Activated T-cell treated with anti-CD3 and anti-CD28 coated beads, Interleukin-2, amount 50 U/mL, for 24 hours (primary cell): ENCODE results near the gene ABLIM1.

Experiments
- DNase-seq: peaks from one replicate; pipeline ENCODE4 v3.0.0-alpha.2; 2020
- H3K27ac Mint-ChIP-seq: 2 replicates; pipeline ENCODE4 v1.8.0; 2020; ENCODE audit warnings: mild to moderate bottlenecking, mixed read lengths
- H3K27me3 Mint-ChIP-seq: 2 replicates; pipeline ENCODE4 v1.8.0; 2020; ENCODE audit warnings: mixed read lengths
- H3K36me3 Mint-ChIP-seq: 2 replicates; pipeline ENCODE4 v1.8.0; 2020; ENCODE audit warnings: low read depth, mixed read lengths
- H3K4me1 Mint-ChIP-seq: 2 replicates; pipeline ENCODE4 v1.8.0; 2020; ENCODE audit warnings: low read depth, mixed read lengths
- H3K4me3 Mint-ChIP-seq: 2 replicates; pipeline ENCODE4 v1.8.0; 2020; ENCODE audit warnings: mild to moderate bottlenecking, moderate library complexity, mixed read lengths
- H3K9me3 Mint-ChIP-seq: 2 replicates; pipeline ENCODE4 v1.8.0; 2020; ENCODE audit warnings: mixed read lengths

ABLIM1 gene

DNA sequence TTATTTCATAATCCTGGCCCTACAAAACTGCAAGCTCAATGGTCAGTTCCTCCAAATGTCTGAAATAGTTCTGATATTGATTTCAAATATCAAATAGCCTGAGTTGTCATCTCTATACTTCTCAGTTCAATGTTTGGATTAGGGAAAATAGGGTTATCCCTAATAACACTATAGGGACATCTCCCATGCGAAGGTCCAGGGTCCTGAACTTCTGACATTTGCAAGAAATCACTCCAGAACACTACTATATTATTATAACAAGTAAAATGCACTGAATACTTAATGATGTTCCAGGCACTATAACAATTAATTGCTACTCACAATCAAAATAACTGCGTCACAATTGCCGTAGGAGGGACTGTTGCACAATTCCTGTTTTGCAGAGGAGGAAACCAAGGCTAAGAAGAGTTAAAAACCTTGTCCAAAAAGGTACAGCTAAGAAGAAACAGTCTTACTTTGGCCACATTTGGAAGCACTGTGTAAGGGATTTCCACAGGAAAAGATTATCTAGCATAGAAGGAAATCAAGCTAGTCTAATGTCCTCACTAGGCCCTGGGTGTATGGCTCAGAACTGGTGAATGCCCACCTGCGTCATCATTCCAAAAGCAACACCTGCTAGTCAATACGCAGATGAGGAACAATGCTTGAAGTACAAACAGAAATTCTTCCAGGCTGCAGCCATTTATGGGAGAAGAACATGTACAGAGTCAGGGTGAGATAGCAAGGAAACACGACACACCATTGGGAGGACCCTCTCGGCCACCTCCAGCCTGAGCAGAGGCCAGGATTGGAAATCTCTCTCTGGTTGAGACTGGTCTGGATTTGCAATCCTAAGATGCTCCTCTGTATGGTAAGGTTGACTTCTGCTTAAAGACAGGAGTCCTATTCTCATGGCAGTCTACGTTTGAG, 48.3 kb downstream of the ABLIM1 start:
- Mint-ChIP-seq H3K27me3 (no peaks in the 10 kb centered on the region), H3K9me3 (no peaks in the 10 kb centered on the region), H3K36me3 (no peaks in the 10 kb centered on the region), H3K4me3 (no peak overlapping the region), H3K27ac (no peak overlapping the region), H3K4me1 (no peaks in the 10 kb centered on the region)
- DNase-seq = no peak

GRCh38 chr10:114607358-114607998, 50.6 kb downstream of the ABLIM1 start:
- no peak for DNase-seq
- no peaks in the 10 kb centered on the region for H3K36me3 Mint-ChIP-seq
- H3K27ac Mint-ChIP-seq = no peak overlapping the region

DNA sequence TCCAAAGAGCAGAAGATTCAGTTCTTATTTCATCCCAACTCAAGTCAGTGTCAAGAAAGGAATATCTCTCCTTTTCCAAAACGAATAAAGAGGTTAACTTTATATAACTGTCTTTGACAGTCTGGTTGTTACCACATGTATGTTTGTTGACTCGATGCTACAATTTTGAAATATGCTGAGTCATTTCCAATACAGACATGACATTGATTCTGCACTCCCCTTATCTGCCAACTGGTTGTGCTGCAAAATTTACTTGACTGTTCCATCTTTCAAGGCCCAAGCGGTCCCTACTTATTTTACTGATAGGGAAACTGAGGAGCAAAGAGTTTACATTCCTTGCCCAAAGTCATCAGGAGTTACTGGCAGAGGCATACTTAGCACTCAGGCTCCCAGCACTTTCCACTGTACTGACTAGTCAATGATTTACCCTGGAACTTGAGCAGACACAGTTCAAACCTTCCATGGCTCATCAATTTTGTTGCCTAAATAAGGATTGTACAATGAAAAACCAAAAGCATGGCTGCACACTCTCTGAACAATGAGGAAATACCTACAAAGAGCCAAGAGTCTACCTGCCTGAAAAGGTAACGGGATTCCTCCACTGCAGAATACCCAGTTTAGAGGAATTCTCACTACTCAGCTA, 52.8 kb downstream of the ABLIM1 start:
- H3K27ac Mint-ChIP-seq = no peak overlapping the region
- H3K4me1 Mint-ChIP-seq = peaks cover 6% of the 10 kb centered on the region
- no peaks in the 10 kb centered on the region for H3K36me3 Mint-ChIP-seq
- no peak overlapping the region for H3K4me3 Mint-ChIP-seq
- H3K27me3 Mint-ChIP-seq = no peaks in the 10 kb centered on the region
- no peak for DNase-seq
- H3K9me3 Mint-ChIP-seq = no peaks in the 10 kb centered on the region

More at GRCh38 chr10:114607358-114607998, 50.6 kb downstream of the ABLIM1 start:
- H3K4me3 Mint-ChIP-seq = no peak overlapping the region
- H3K4me1 Mint-ChIP-seq = peaks cover 2% of the 10 kb centered on the region
- no peaks in the 10 kb centered on the region for H3K27me3 Mint-ChIP-seq
- no peaks in the 10 kb centered on the region for H3K9me3 Mint-ChIP-seq

DNA sequence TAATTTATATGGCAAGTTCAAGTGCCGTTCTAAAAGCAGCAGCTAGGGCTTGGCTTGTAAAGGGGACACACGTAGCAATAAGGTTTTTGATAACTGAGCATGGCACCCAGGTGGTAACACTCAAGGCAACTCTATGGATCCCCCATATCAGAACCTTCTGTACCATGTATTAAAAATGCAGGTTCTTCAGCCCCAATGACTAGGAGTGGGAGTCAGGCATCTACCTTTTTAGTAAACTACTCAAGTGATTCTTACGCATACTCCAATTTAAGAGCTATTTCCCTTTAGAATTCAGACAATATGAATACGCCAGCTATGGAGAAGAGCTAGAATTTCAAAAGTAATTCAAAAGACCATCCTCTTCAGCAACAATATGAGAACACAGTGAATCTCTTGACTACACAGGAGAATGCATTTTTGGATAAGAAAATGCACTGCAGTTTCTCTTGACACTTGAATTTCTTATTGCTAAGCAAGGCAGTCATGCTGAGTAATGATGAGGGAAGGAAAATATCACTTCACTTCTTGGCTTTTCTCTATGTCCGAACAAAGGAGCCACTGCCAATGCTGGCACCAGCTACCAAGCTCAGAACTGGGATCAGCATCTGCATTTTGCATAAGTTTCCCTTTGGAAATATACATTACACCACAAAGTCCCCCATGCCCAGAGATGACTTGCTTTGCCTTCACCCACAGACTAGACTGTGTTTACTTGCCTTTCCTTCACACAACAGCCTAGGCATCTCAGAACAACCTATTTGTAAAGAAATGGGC, 53.5 kb downstream of the ABLIM1 start:
- DNase-seq = no peak
- Mint-ChIP-seq H3K4me1 (peaks cover 7% of the 10 kb centered on the region), H3K27me3 (no peaks in the 10 kb centered on the region), H3K4me3 (no peak overlapping the region), H3K36me3 (no peaks in the 10 kb centered on the region), H3K27ac (no peak overlapping the region), H3K9me3 (no peaks in the 10 kb centered on the region)

GRCh38 chr10:114603948-114604347, 54.1 kb downstream of the ABLIM1 start:
- no peaks in the 10 kb centered on the region for H3K36me3 Mint-ChIP-seq

GRCh38 chr10:114603303-114603702, 54.8 kb downstream of the ABLIM1 start:
- no peak overlapping the region for H3K27ac Mint-ChIP-seq
- H3K9me3 Mint-ChIP-seq = no peaks in the 10 kb centered on the region
- peaks cover 7% of the 10 kb centered on the region for H3K4me1 Mint-ChIP-seq
- DNase-seq = no peak
- H3K36me3 Mint-ChIP-seq = no peaks in the 10 kb centered on the region
- no peak overlapping the region for H3K4me3 Mint-ChIP-seq
- no peaks in the 10 kb centered on the region for H3K27me3 Mint-ChIP-seq

More at GRCh38 chr10:114603948-114604347, 54.1 kb downstream of the ABLIM1 start:
- no peak overlapping the region for H3K4me3 Mint-ChIP-seq
- H3K27ac Mint-ChIP-seq = no peak overlapping the region
- no peaks in the 10 kb centered on the region for H3K27me3 Mint-ChIP-seq
- no peaks in the 10 kb centered on the region for H3K9me3 Mint-ChIP-seq
- H3K4me1 Mint-ChIP-seq = peaks cover 7% of the 10 kb centered on the region
- DNase-seq = no peak

- H3K4me3 Mint-ChIP-seq = no peak overlapping the region
- peaks cover 3% of the 10 kb centered on the region for H3K27me3 Mint-ChIP-seq
- no peaks in the 10 kb centered on the region for H3K36me3 Mint-ChIP-seq
- H3K4me1 Mint-ChIP-seq = peaks cover 7% of the 10 kb centered on the region
- no peak overlapping the region for H3K27ac Mint-ChIP-seq
- no peak for DNase-seq
- no peaks in the 10 kb centered on the region for H3K9me3 Mint-ChIP-seq
These were observed 58.0 kb downstream of the ABLIM1 start for GRCh38 chr10:114600057-114600456.

GRCh38 chr10:114596793-114597192, 61.3 kb downstream of the ABLIM1 start:
- Mint-ChIP-seq H3K27ac (no peak overlapping the region), H3K36me3 (no peaks in the 10 kb centered on the region), H3K9me3 (peaks cover 2% of the 10 kb centered on the region), H3K4me3 (no peak overlapping the region), H3K4me1 (peaks cover 6% of the 10 kb centered on the region), H3K27me3 (peaks cover 10% of the 10 kb centered on the region)
- DNase-seq = no peak

DNA sequence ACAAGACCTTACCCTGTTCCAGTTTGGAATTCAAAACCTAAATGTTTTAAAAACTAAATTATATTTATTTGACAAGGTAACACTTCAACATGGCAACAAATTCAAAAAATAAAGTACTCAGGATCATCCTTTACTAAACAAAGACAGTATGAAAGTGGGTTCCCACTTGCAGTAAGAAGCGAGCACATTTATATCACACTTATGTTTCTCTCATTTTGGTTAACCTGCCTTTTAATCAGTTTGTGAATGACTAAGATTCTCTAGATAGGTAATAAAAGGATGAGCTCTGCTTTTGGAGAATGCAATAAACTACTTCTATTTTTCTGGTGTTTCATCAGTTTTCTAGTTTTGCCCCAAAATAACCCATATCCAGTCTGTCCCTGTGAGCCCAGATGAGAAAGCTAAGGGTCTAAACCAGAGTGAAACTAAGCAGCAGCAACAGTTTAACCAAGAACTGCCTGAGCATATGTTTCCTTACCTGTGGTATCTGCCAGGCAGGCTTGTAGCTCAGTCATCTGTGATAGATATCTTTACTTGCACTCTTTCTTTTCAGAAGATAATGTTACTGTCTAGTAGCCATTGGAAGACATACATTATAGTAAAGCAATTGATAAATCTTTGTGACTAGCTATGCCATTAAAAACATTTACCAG, 64.1 kb downstream of the ABLIM1 start:
- Mint-ChIP-seq H3K27ac (no peak overlapping the region), H3K36me3 (no peaks in the 10 kb centered on the region), H3K9me3 (peaks cover 2% of the 10 kb centered on the region), H3K27me3 (peaks cover 13% of the 10 kb centered on the region), H3K4me3 (no peak overlapping the region), H3K4me1 (peaks cover 1% of the 10 kb centered on the region)
- DNase-seq = no peak

DNA sequence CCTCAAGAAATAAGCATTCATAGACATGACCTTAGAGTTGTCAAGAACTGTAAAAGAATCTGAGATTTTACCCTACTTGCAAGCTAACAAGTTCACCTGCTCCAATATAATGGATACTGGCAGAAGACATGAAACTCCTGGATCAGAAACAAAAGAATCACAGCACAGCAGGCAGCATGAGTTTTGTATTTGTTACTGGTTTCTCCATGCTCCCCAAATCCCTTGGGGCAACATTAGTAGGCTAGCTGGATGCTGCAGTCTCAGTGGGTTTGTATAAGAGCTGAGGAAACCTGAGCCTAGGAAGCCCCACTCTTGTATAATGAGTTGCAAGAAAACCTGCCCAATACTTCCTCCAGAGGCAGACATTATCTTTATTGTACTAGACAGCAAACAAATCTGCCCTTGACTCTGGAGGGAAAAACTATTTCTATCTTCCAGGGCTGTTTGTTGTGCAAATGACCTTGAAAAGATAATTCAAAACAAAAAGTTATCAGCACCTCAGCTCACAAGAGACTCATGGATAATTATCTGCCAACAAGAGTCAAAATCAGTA, 64.8 kb downstream of the ABLIM1 start:
- no peak overlapping the region for H3K4me3 Mint-ChIP-seq

DNA sequence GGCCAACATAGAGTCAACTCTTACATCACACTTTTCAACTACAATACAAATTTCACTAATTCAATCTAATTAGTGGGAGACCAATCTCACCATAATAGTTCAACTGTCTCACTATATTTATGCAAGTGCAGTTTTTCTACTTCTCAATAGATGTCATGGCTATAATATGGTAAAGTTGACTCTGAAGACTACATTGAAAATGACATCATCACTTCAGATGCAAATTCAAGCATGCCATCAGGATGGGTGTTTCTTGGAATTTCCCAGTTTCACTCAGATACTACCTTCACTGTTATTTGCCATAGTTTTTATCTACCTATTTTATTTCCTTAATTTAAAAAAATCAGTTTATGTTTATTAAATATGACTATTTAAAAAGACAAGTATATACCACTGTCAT, 67.1 kb downstream of the ABLIM1 start:
- Mint-ChIP-seq H3K27me3 (peaks cover 16% of the 10 kb centered on the region), H3K4me1 (peaks cover 1% of the 10 kb centered on the region), H3K4me3 (no peak overlapping the region), H3K27ac (no peak overlapping the region), H3K9me3 (peaks cover 2% of the 10 kb centered on the region), H3K36me3 (no peaks in the 10 kb centered on the region)
- no peak for DNase-seq

More for the DNA sequence above, 64.8 kb downstream of the ABLIM1 start:
- no peak overlapping the region for H3K27ac Mint-ChIP-seq
- no peak for DNase-seq
- peaks cover 1% of the 10 kb centered on the region for H3K4me1 Mint-ChIP-seq
- H3K9me3 Mint-ChIP-seq = peaks cover 2% of the 10 kb centered on the region
- no peaks in the 10 kb centered on the region for H3K36me3 Mint-ChIP-seq
- peaks cover 13% of the 10 kb centered on the region for H3K27me3 Mint-ChIP-seq

GRCh38 chr10:114584419-114584818, 73.7 kb downstream of the ABLIM1 start:
- no peaks in the 10 kb centered on the region for H3K4me1 Mint-ChIP-seq
- H3K9me3 Mint-ChIP-seq = no peaks in the 10 kb centered on the region

DNA sequence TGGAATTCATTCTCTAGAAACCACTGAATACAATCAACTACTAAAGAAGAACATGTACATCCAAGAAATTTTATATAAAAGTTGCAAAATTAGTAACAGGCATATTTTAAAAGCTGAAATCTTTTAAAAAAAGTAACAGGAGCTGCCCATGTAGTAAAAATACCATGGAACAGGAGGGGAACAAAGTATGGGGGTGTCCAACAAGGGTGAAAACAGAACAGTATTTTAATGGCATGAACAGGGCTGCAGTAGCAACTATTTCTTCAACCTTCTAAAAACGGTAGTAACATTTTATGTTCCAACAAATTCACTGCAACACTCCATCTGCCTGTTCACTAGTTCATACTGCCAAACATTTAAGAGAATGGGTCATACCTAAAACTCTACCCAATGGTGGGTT, 77.0 kb downstream of the ABLIM1 start:
- Mint-ChIP-seq H3K36me3 (no peaks in the 10 kb centered on the region), H3K9me3 (no peaks in the 10 kb centered on the region), H3K27ac (no peak overlapping the region), H3K27me3 (no peaks in the 10 kb centered on the region), H3K4me1 (no peaks in the 10 kb centered on the region), H3K4me3 (no peak overlapping the region)
- no peak for DNase-seq

More at GRCh38 chr10:114584419-114584818, 73.7 kb downstream of the ABLIM1 start:
- peaks cover 7% of the 10 kb centered on the region for H3K27me3 Mint-ChIP-seq
- H3K4me3 Mint-ChIP-seq = no peak overlapping the region
- no peak for DNase-seq
- no peak overlapping the region for H3K27ac Mint-ChIP-seq
- H3K36me3 Mint-ChIP-seq = no peaks in the 10 kb centered on the region
